NCI-H146 (cell line): ENCODE results near the gene FBN1.

Experiments
- DNase-seq: peaks from one replicate; lab custom pipeline; 2025; lab: John Stamatoyannopoulos, UW

Gene FBN1

DNA sequence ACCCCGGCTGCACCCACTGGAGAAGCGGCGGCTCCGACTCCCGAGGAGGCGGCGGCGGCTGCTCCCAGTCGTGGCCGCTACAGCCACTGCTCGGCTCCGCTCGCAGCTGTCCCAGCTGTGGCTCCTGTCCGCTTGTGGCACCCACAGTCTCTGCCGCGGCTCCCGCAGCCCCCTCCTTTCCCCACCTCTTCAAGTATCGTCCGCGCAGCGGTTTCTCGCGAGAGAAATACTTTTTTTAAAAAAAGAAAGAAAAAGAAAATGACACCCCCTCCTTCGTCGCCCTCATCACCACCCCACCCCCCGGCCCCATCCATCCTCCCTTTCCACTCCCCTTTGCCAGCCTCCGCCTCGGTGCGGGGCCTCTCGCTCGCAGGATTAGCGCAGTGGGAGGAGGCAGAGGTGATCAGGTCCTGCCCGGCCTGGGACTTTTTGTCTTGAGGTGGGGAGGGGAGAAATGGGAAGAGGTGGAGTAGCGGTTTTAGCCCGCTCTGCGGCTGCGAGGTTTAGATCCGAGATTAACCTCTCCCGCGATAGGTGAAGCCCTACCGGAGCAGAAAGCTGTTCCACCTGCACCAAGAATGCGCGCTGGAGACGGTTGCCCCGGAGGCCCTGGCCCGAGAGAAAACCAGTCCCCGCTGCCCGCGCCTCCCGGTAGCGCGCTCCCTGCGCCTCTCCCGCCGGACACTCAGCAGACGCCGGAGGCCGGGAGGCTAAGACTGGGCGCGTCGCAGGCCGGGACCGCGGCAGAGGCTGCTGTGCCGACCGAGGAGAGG lies at the start of gene FBN1:
FBN1 (minus strand) TSS at position 152 of the 773 bp plus-strand sequence. CDS start 940 bp downstream, outside the sequence.
- DNase-seq, result peak; percentile 45

DNA sequence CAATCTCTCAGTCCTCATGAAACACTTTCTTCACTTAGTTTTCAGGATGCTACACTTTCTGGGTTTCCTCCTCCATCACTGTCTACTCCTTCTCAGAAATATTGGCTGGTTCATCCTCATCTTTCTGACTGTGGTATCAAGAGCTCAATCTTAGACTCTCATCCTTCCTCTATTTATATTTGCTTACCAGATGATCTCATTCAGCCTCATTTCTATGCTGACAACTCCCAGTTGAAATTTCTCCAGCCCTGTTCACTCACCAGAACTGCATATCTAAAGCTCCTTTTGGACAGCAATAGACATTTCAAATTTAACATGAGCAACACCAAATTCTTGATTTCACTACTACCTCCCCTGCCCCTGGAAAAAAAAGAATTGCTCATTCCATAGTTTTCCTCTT lies 48.0 kb upstream of the FBN1 start:
- no peak for DNase-seq

- DNase-seq, result no peak
These were observed 43.0 kb upstream of the FBN1 start for GRCh38 chr15:48688493-48688892.

- no peak for DNase-seq
These were observed 38.7 kb upstream of the FBN1 start for GRCh38 chr15:48683991-48684765.

DNA sequence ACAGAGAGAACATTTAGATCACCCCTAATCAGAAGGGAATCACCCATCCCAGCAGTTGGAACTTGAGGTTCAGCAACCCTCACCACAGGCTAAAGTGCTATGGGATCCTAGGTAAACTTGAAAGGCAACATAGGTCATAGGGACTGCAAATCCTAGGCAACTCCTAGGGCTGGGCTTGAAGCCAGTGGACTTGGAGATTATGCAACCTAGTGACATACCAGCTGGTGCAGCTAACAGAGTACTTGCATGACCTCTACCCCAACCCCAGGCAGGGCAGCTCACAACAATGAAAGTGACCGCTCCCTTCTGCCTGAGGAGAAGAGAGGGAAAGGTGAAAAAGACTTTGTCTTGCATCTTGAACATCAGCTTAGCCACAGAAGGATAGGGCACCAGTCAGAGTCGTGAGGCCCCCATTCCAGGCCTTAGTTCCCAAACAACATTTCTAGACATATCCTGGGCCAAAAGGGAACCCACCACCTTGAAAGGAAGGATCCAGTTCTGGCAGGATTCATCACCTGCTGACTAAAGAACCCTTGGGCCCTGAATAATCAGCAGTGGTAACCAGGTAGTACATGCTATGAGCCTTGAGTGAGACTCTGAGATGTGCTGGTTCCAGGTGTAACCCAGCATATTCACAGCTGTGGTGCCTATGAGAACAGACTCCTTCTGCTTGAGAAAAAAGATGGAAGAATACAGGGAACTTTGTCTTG lies 37.6 kb upstream of the FBN1 start:
- no peak for DNase-seq

GRCh38 chr15:48681353-48681752 lies 35.8 kb upstream of the FBN1 start:
- peak; percentile 55 for DNase-seq

DNA sequence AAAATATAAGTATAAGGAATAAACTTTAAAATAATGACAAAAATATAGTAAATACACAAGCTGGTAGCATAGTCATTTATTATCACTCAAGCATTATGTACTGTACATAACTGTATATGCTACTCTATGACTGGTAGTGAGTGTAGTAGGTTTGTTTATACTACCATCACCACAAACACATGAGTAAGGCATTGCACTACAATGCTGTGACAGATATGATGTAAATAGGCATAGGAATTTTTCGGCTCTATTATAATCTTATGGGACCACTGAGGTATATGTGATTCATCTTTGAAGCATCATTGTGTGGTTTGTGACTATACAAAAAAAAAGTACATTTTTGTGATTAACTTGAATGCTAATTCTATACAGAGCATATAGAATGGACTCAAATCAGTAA lies 35.3 kb upstream of the FBN1 start:
- no peak for DNase-seq

DNA sequence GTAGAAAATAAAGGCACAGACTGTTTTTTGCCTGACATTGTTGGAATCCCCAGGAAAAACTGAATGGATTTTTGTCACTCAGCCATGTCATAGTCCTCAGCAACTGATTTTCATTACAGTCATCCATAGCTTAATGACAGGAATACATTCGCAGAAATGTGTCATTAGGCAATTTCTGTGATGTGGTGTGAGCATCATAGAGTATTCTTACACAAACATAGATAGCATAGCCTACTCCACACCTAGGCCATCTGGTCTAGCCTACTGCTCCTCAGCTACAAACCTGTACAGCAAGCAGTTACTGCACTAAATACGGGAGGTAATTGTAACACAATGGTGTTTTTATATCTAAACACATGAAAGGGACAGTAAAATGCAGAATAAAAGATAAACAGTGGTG lies 34.4 kb upstream of the FBN1 start:
- no peak for DNase-seq

DNA sequence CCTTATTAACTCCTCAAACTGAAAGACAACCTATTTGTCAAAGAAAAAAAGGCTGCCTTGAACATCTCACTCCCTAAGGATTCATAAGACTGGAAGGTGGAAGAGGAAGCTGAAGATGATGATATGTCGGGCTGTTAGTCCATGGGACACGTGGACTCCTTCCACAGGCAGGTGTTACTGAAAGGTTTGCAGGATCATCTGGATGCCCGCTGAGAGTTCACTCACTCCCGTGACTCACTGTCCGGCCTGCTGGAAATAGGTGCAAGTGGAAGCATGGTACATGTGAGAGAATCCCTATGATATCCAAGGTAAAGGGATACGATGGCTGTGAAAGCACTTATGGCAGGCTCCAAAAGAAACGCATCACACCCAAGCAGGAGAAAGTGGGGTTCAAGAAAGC lies 33.3 kb upstream of the FBN1 start:
- DNase-seq, result peak; percentile 7

GRCh38 chr15:48677821-48678220 lies 32.3 kb upstream of the FBN1 start:
- DNase-seq, result no peak

GRCh38 chr15:48675436-48675835 lies 29.9 kb upstream of the FBN1 start:
- DNase-seq, result no peak

DNA sequence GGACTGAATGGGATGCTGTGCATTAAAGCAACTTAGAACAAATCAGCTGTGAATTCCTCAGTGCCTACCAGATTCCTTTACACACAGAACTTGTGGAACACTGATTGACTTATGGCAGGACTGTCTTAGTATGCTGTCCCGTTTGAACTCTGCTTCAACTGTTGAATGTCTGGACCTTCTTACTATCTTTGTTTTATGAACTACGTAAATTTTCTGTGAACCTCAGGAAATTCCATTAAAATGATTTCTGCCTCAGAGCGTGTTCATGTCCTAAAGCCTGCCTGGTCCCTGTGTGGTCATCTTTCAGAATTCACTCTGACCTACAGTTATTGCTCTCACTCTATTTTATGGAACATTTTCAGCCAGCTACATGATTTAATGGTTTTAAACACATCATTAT lies 29.4 kb upstream of the FBN1 start:
- no peak for DNase-seq

- DNase-seq, result no peak
These were observed 26.7 kb upstream of the FBN1 start for GRCh38 chr15:48672206-48672605.

DNA sequence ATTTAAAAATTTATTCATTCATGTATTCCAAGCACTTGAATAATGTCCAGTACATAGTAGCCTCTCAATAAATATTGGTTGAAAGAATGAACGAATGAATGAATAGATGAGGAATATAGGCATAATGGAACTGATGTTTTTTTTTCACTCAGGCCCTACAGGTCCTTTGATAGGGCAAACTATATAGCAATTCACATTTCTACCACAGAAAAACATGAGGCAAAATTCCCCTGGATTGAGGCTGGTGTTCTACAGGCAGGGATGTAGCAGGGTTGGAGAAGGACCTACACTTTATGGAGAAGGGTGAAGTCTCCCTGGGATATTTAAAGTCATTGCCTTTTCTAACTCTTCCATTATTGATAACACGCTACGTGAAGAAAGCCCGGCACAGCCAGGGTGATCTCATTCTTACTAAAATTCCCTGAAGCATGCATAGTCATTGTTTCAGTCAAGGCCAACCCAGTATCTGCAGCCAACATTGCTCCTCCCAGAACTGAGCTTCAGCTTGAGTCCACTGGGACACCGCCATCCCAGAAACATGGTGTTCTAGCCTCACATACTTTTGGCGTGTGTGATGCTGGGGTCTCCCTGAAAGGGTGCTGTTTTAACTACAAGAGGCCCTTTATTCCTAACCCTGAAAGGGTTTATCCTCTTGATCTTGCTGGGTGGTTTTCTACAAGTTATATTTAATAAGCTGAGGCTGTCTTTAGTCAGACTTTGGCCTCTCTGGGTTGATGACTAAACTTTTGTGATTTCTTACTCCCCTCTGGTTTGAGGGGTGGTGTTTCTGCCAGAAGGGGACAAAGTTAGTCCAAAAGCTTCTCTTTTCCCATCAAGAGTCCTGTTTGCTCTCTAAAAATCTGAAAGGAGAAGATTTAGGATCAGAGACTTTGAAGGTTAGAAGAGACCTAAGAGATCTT lies 25.9 kb upstream of the FBN1 start:
- no peak for DNase-seq

DNA sequence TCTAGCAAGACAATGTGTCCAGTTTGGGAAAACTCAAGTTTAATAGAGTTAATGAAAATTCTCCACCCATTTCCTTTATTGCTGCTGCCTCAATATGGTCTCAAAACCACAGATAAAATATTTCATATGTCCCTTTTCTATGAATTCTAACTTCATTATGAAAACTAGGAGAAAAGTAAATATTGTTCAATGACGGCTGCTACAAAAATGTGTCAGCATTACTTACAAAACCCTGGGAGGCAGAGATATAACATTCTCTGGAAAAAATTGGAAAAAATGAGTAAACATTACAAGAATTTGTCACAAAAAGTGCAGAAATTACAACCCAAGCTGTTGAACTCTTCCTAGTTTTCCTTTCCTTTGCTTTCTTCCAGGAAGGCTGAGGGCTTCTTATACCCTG lies 22.2 kb upstream of the FBN1 start:
- DNase-seq, result no peak

DNA sequence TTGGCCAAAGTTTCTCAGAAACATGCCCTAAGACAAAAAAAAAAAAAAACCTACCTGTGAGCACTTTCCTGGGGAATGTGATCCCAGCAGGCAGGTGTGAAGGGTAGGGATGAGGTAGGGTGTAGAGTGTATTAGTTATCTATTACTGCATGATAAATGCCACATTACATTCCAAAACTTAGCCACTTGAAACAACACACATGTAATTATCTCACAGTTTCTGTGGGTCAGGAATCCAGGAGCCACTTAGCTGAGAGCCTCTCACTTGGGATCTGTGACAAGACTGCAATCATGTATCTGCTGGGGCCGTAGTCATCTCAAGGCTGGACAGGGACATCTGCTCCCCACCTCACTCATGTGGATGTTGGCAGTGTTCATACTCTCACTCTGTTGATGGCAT lies 18.9 kb upstream of the FBN1 start:
- no peak for DNase-seq

DNA sequence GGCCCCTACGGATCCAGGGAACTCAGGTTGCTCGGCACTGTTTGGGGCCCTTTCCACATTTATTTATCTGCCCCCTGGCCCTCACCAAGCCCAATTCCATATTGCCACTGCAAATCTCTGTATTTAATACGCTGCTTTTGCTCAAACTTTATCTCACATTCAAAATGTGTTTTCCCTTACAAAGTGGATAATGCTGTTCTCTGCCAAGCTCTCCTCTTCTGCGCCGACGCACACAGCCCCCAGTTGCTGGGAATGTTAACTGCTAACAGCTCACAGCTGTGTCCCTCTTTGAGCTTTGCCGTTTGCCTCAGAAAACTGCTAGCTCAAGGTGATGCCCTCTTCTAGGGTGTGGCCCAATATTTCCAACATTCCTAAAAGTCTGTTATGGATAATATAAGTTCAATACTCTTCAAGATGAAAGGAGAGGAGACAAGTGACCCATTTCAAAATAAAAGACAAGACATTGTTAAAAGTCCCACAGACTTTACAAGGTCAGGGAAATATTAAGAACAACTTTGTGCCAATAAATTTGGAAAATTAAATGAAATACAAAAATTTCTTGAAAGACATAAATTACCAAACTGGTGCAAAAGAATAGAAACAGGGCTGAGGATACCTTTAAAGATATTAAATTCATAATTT lies 12.6 kb upstream of the FBN1 start:
- no peak for DNase-seq

GRCh38 chr15:48654801-48655200 lies 9.3 kb upstream of the FBN1 start:
- DNase-seq, result no peak

DNA sequence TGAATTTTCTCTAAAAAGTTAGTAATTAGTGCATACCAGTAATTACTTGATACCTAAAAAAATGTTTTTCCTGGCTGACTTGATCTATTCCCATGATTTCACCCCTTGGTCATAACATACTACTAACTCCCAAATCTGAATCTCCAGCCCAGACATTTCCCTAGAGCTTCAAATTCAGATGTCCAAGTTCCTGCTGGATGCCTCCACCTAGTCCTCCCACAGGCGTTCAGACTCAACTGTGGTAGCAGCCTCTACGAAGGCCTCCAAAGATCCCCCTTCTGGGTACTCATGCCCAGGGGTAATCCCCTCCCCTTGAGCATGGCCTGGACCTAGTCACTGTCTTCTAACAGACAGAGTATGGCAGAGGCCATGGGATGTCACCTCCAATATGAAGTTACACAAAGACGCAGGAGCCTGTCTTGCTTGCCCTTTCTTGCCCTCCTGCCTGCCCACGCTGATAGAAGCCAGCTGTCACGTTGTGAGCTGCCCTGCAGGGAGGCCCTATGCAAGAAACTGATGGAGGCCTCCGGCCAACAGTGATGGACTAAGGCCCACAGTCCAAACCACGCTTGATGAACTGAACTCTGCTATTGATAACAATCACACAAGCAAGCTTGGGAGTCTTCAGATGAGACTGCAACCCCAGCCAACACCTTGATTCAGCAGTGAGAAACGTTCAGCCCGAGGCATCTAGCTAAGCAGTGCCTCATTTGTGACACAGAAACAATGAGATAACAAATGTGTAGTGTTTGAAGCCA lies 8.6 kb upstream of the FBN1 start:
- no peak for DNase-seq

DNA sequence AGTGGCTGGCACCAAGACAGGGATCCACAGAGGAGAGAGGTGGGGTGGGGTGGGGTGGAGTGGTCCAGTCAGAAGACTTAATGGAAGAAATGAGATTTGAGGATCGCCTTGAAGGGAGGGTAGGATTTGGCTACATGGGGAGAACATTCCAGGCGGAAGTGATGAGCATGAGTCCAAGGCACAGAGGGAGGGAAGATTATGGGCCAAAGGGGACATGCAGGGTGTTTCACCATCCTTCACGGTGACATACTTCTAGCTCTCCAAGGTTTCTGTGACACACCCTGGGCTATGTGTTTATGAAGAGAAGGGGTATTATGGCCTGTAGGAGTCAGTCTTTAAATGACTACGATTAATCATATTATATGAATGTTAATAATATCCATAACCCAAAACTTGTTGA lies 7.7 kb upstream of the FBN1 start:
- DNase-seq, result no peak
